NOMO-1 treated with DMSO at 0.1 percent for 48 hours (cell line): Measurements from ENCODE around the gene SHC2.

Experiments
- DNase-seq: peaks from one replicate; lab custom pipeline; 2025; ENCODE audit not compliant: unreplicated experiment; lab: John Stamatoyannopoulos, UW

SHC2 gene

GRCh38 chr19:460877-461720 lies at the start of gene SHC2:
TSS of gene SHC2 (minus strand) at chr19:461033. CDS start at chr19:460996, 37 bp downstream.
- no peak for DNase-seq

GRCh38 chr19:508204-509150 lies 47.6 kb upstream of the SHC2 start:
- DNase-seq: no peak

GRCh38 chr19:507286-508203 lies 46.7 kb upstream of the SHC2 start, which contains the start of gene TPGS1:
TSS of gene TPGS1 (plus strand) at chr19:507497. CDS start at chr19:507507, 10 bp downstream.
- peak; percentile 41 for DNase-seq

- peak; percentile 99 for DNase-seq
Measured at GRCh38 chr19:506404-507285, 45.8 kb upstream of the SHC2 start.

GRCh38 chr19:504616-505015 lies 43.8 kb upstream of the SHC2 start:
- no peak for DNase-seq

GRCh38 chr19:501646-502045 lies 40.8 kb upstream of the SHC2 start:
- DNase-seq: no peak

GRCh38 chr19:498977-499623 lies 38.3 kb upstream of the SHC2 start:
- DNase-seq: no peak

GRCh38 chr19:498511-498891 lies 37.7 kb upstream of the SHC2 start:
- DNase-seq: no peak

- DNase-seq: no peak
Measured at GRCh38 chr19:497869-498510, 37.2 kb upstream of the SHC2 start.

GRCh38 chr19:497491-497868 lies 36.6 kb upstream of the SHC2 start:
- no peak for DNase-seq

- no peak for DNase-seq
Measured at GRCh38 chr19:496986-497385, 36.2 kb upstream of the SHC2 start.

GRCh38 chr19:496112-496665 lies 35.4 kb upstream of the SHC2 start, which contains the start of gene MADCAM1:
TSS of gene MADCAM1 (plus strand) at chr19:496486. CDS start at chr19:496500, 14 bp downstream.
- no peak for DNase-seq

- DNase-seq: no peak
Measured at GRCh38 chr19:495402-496111, 34.7 kb upstream of the SHC2 start.

GRCh38 chr19:495081-495401 lies 34.2 kb upstream of the SHC2 start:
- no peak for DNase-seq

GRCh38 chr19:494171-495080 lies 33.6 kb upstream of the SHC2 start:
- DNase-seq: no peak

- no peak for DNase-seq
Measured at GRCh38 chr19:493391-494170, 32.7 kb upstream of the SHC2 start.
